Progenitor cell of endocrine pancreas (in vitro differentiated cells): Measurements from ENCODE around the gene BHMT2. TPM values are rescaled to one million over a fixed set of nuclear protein-coding genes. Genes with fewer than 3 reads are reported as not detected.

Source experiments
- DNase-seq: peaks from one replicate; pipeline ENCODE4 v3.0.0; 2021; ENCODE audit warnings: low spot score; ENCODE audit not compliant: unreplicated experiment
- H3K27ac Mint-ChIP-seq: 2 replicates; pipeline ENCODE4 v1.8.0; 2021; ENCODE audit warnings: mild to moderate bottlenecking, moderate library complexity, mixed read lengths
- H3K27me3 Mint-ChIP-seq: 2 replicates; pipeline ENCODE4 v1.8.0; 2021; ENCODE audit warnings: mixed read lengths
- H3K36me3 Mint-ChIP-seq: 2 replicates; pipeline ENCODE4 v1.8.0; 2022; ENCODE audit warnings: mixed read lengths; ENCODE audit not compliant: insufficient read depth
- H3K4me1 Mint-ChIP-seq: 2 replicates; pipeline ENCODE4 v1.8.0; 2021; ENCODE audit warnings: low read depth, mixed read lengths
- H3K4me3 Mint-ChIP-seq: 2 replicates; pipeline ENCODE4 v1.8.0; 2021; ENCODE audit warnings: low read depth, mild to moderate bottlenecking, moderate library complexity, mixed read lengths
- H3K9me3 Mint-ChIP-seq: 2 replicates; pipeline ENCODE4 v1.8.0; 2021; ENCODE audit warnings: low read depth, mixed read lengths
- CTCF ChIP-seq: fragments of 200-600 bp; sonication (generic); IDR thresholded peaks from one replicate; pipeline ENCODE4 v1.5.0; 2021; ENCODE audit warnings: antibody characterized with exemption, mild to moderate bottlenecking; ENCODE audit not compliant: unreplicated experiment
- total RNA-seq: library from RNA; stranded (reverse); gene quantifications from 2 replicates; pipeline ENCODE4 v1.2.1, GENCODE V29; 2021

The BHMT2 gene
- total RNA-seq, 1 donor from 2014 or later = 1.2 TPM

GRCh38 chr5:79050498-79050897 is 19.1 kb upstream of the BHMT2 start:
- Mint-ChIP-seq H3K36me3 (no peaks in the 10 kb centered on the region), H3K27ac (no peak overlapping the region), H3K9me3 (peaks cover 4% of the 10 kb centered on the region), H3K27me3 (no peaks in the 10 kb centered on the region), H3K4me3 (no peak overlapping the region), H3K4me1 (peaks cover 5% of the 10 kb centered on the region)
- DNase-seq = no peak
- TF ChIP-seq CTCF = no peak

- H3K4me3 Mint-ChIP-seq = no peak overlapping the region
- no peaks in the 10 kb centered on the region for H3K36me3 Mint-ChIP-seq
- no peak for TF ChIP-seq CTCF
- H3K9me3 Mint-ChIP-seq = peaks cover 4% of the 10 kb centered on the region
- H3K27ac Mint-ChIP-seq = no peak overlapping the region
- no peak for DNase-seq
- H3K4me1 Mint-ChIP-seq = peaks cover 5% of the 10 kb centered on the region
- no peaks in the 10 kb centered on the region for H3K27me3 Mint-ChIP-seq
These were observed 16.2 kb upstream of the BHMT2 start for GRCh38 chr5:79053321-79053720.

DNA sequence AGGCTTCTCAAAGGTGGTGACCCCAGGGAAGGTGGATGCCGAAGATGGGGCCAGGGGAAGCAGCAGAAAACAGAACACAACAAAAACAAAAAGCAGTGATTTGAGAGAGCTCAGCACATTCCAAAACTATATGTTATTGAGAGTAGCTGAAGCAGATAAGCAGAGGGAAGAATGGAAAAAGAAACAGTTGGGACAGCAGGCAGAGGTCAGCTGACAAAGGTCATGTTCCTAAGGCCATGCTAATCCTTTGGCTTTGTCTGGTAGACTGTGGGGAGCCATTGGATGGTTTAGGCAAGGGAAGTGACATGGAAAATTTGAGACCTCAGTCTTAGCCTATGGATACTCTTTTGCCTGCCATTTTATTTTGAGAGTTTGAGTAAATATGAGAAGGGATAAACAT is 14.6 kb upstream of the BHMT2 start:
- no peak for TF ChIP-seq CTCF
- Mint-ChIP-seq H3K27me3 (no peaks in the 10 kb centered on the region), H3K36me3 (no peaks in the 10 kb centered on the region), H3K27ac (no peak overlapping the region), H3K4me3 (no peak overlapping the region), H3K4me1 (peaks cover 5% of the 10 kb centered on the region), H3K9me3 (peaks cover 4% of the 10 kb centered on the region)
- no peak for DNase-seq

DNA sequence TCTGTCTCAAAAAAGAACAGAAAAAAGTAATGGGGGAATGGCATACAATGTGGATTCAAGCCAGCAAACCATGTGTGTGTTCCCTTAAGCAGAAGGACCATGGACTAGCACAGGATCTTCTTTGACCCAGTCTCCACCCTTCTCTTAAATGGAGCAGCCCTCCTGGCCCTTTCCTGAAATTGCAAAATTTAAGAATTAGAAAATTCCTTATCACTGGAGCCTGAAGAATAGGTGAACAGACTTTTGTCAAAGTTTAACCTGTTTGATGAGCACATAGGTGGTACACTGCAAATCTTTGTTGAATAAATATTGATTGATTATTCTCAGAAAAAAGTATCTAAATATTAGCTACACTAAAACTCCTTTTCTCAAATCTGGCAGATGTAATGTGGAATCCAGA is 12.7 kb upstream of the BHMT2 start:
- no peaks in the 10 kb centered on the region for H3K36me3 Mint-ChIP-seq
- H3K9me3 Mint-ChIP-seq = peaks cover 4% of the 10 kb centered on the region
- no peak for DNase-seq
- TF ChIP-seq CTCF = no peak
- H3K4me3 Mint-ChIP-seq = no peak overlapping the region
- H3K27me3 Mint-ChIP-seq = peaks cover 3% of the 10 kb centered on the region
- no peak overlapping the region for H3K27ac Mint-ChIP-seq
- peaks cover 5% of the 10 kb centered on the region for H3K4me1 Mint-ChIP-seq

DNA sequence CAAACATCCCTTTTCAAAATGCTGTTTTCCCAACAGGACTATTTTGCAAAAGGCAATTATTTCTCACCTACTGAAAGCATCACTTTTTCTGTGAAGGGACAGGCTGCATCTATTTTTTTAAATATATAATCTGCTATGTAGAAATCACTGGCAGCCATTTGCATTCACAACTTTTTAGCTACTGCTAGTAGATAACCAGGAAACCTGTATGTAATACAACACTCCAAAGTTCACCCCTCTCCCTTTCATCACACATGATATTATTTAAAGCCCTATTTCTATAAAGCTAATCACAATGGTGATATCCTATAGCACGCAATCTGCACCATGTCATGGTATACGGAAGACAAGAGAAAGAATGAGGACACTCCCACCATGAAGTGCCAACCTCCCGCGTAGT is 9.9 kb upstream of the BHMT2 start:
- no peak for TF ChIP-seq CTCF
- no peaks in the 10 kb centered on the region for H3K36me3 Mint-ChIP-seq
- H3K4me3 Mint-ChIP-seq = no peak overlapping the region
- peaks cover 3% of the 10 kb centered on the region for H3K27me3 Mint-ChIP-seq
- H3K9me3 Mint-ChIP-seq = no peaks in the 10 kb centered on the region
- no peak overlapping the region for H3K27ac Mint-ChIP-seq
- peaks cover 2% of the 10 kb centered on the region for H3K4me1 Mint-ChIP-seq
- no peak for DNase-seq

GRCh38 chr5:79062436-79062835 is 7.1 kb upstream of the BHMT2 start:
- Mint-ChIP-seq H3K27ac (no peak overlapping the region), H3K9me3 (no peaks in the 10 kb centered on the region), H3K4me3 (no peak overlapping the region), H3K4me1 (no peaks in the 10 kb centered on the region), H3K36me3 (no peaks in the 10 kb centered on the region), H3K27me3 (peaks cover 3% of the 10 kb centered on the region)
- DNase-seq = no peak
- no peak for TF ChIP-seq CTCF
